HFFc6 (cell line): ENCODE results near the gene NTM. TPM values are rescaled to one million over a fixed set of nuclear protein-coding genes. Genes with fewer than 3 reads are reported as not detected.
A peak's percentile ranks its signal among the peaks of the same experiment; 100 is the strongest.

Source experiments
- DNase-seq: peaks from one replicate; pipeline ENCODE4 v3.0.0-alpha.2; 2018
- H3K27ac Mint-ChIP-seq: 2 replicates; pipeline ENCODE4 v1.8.0; 2020; ENCODE audit warnings: mild to moderate bottlenecking, mixed read lengths
- H3K27me3 Mint-ChIP-seq: 2 replicates; pipeline ENCODE4 v1.8.0; 2021; ENCODE audit warnings: mild to moderate bottlenecking, moderate library complexity, mixed read lengths; ENCODE audit not compliant: insufficient read depth
- H3K36me3 Mint-ChIP-seq: 2 replicates; pipeline ENCODE4 v1.8.0; 2021; ENCODE audit warnings: low read depth, mixed read lengths
- H3K4me1 Mint-ChIP-seq: 2 replicates; pipeline ENCODE4 v1.8.0; 2020; ENCODE audit warnings: low read depth, mixed read lengths
- H3K4me3 Mint-ChIP-seq: 2 replicates; pipeline ENCODE4 v1.8.0; 2020; ENCODE audit warnings: mild to moderate bottlenecking, moderate library complexity, mixed read lengths
- H3K9me3 Mint-ChIP-seq: 2 replicates; pipeline ENCODE4 v1.8.0; 2020; ENCODE audit warnings: mild to moderate bottlenecking, mixed read lengths
- total RNA-seq, 6 experiments: library from RNA; stranded (reverse); fragmentation: NEBNext Ultra II Directional; extraction: Animal tissue kit (Norgen Biotek cat#: 25700); gene quantifications; 2 replicates in 1 of 6; 3 replicates in 5 of 6; pipeline ENCODE4 v1.2.3, GENCODE V29; 2021
- TF ChIP-seq, protein P1 (sequence below): fragments of 200-600 bp; sonication (generic); IDR thresholded peaks from 2 replicates; pipeline ENCODE4 v1.5.0; 2021; ENCODE audit warnings: antibody characterized with exemption, mild to moderate bottlenecking

NTM gene
- total RNA-seq, 6 experiments from 2014 or later, result 18.3 to 23.6 (median 21.7) TPM

DNA sequence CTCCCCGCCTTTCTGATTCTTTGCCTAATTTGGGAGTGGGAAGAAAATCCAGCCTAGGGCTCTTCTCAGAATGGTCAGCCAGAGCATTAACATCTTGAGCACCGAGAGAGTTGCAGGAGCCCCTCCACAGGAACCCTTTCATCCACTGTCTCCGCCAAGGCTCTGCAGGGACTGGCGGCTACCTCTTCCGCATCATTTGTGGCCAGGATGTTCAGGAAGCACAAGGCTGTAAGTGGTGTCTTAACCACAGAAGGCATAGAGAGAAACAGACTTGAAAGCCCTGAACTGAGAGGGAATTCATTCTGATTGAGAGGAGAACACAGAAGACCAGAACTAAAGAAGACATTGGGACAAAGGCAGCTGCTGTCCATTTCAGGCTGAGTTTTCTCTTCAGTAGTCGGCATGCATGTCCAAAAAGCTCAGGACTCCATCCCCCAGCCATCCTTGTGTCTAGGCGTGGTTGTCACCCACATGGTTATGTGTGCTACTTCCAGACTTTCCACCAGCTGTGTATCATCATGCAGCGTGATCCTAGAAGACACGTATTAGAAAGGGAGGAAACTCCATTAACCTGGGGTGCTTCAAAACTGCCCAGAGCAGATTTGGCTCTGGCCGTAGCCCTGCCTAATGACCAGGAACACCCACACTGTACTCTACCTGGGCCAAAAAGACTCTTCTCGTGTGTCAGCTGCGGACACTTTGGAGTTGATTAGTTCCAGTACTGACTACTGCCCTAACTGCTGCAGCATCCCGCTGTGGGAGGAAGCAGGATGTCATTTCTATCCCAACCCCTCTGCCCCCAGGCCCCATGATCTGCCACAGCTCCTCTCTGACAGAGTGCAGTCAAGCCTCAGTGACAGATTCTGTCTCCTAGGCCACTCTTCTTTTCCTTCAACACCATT lies 725.1 kb downstream of the NTM start:
- no peak overlapping the region for H3K27ac Mint-ChIP-seq
- no peaks in the 10 kb centered on the region for H3K36me3 Mint-ChIP-seq
- no peaks in the 10 kb centered on the region for H3K27me3 Mint-ChIP-seq
- H3K4me3 Mint-ChIP-seq, result no peak overlapping the region
- H3K4me1 Mint-ChIP-seq, result no peaks in the 10 kb centered on the region
- no peak for DNase-seq
- H3K9me3 Mint-ChIP-seq, result no peaks in the 10 kb centered on the region; the same call in 1 of the 2 replicates
- TF ChIP-seq, protein P1, sequence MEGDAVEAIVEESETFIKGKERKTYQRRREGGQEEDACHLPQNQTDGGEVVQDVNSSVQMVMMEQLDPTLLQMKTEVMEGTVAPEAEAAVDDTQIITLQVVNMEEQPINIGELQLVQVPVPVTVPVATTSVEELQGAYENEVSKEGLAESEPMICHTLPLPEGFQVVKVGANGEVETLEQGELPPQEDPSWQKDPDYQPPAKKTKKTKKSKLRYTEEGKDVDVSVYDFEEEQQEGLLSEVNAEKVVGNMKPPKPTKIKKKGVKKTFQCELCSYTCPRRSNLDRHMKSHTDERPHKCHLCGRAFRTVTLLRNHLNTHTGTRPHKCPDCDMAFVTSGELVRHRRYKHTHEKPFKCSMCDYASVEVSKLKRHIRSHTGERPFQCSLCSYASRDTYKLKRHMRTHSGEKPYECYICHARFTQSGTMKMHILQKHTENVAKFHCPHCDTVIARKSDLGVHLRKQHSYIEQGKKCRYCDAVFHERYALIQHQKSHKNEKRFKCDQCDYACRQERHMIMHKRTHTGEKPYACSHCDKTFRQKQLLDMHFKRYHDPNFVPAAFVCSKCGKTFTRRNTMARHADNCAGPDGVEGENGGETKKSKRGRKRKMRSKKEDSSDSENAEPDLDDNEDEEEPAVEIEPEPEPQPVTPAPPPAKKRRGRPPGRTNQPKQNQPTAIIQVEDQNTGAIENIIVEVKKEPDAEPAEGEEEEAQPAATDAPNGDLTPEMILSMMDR, result no peak

DNA sequence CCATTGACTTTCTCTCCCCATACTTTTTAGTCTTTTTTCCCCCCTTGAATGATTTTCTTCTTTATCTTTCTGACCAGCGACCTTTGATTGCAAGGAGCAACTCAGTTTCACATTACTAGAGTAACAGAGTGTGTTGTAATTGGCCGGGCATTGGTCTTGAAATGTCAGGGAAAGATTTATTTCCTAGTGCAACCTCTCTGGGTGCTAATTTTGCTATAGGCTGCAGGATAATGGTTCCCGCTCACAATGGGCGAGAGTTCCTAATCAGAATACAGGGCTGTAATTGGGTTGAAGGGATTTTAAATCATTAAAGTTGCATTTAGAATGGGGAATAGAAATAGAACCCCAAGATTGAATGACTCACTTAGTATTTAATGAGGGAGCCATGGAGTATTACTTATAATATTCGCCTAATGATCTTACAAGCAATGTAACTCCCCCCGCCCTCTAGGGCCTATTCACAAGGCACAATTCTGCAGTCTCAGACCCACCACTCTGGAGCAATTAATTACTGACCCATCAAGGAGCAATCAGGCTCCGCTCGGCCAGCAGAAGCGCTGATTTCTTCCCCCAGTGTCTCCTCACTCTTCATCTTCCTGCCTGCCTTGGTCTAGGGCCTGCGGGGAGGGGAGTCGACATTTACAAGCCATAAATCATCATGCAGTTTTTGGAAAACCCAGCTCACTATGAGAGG lies 725.9 kb downstream of the NTM start:
- H3K9me3 Mint-ChIP-seq, result no peaks in the 10 kb centered on the region
- no peak overlapping the region for H3K4me3 Mint-ChIP-seq
- H3K27me3 Mint-ChIP-seq, result no peaks in the 10 kb centered on the region
- no peaks in the 10 kb centered on the region for H3K36me3 Mint-ChIP-seq
- no peak overlapping the region for H3K27ac Mint-ChIP-seq
- peaks cover 3% of the 10 kb centered on the region for H3K4me1 Mint-ChIP-seq
- TF ChIP-seq, protein P1, result no peak
- DNase-seq, result no peak

DNA sequence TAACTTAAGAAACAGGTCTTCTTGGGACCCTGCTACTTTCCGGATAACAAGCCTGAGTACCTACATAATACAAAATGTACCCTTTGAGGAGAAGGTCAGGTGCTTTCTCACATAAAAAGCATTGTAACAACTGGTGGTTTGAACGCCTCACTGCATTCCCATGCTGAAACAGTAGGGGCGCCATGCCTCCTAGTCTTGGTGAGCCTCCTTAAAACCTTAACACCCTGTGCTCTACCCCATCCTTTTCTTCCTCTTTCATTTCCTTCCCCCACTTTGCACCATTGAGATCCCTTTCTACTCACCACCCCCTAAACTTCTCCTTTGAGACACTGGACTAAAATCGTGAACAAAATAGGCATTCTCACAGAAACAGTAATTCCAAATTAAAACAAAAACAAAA lies 729.3 kb downstream of the NTM start:
- Mint-ChIP-seq H3K4me1 (peaks cover 26% of the 10 kb centered on the region), H3K9me3 (no peaks in the 10 kb centered on the region), H3K4me3 (no peak overlapping the region), H3K36me3 (no peaks in the 10 kb centered on the region), H3K27ac (no peak overlapping the region), H3K27me3 (no peaks in the 10 kb centered on the region; the same call in 1 of the 2 replicates)
- no peak for DNase-seq
- TF ChIP-seq, protein P1, result peak; percentile 60

DNA sequence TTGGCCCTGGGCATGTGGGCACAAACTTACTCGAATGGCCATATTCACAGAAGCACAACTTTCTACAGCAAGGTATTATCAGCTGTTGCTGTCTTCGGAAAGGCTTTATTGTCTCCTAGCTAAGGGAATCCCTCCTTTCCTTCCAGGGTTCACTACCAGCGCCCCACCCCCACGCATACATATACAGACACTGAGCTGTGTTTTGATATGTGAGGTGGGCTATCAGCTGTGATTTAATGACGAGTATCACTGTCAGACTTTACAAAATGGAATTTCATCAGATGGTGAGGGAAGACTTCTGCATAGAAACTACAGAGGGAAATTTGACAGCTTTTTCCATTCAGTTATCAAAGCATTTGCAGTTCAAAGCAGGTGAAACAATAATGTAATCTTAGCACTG lies 730.2 kb downstream of the NTM start:
- TF ChIP-seq, protein P1, result no peak
- Mint-ChIP-seq H3K27me3 (no peaks in the 10 kb centered on the region; the same call in 1 of the 2 replicates), H3K4me3 (no peak overlapping the region), H3K36me3 (no peaks in the 10 kb centered on the region), H3K27ac (no peak overlapping the region), H3K9me3 (no peaks in the 10 kb centered on the region), H3K4me1 (peaks cover 26% of the 10 kb centered on the region)
- DNase-seq, result no peak

DNA sequence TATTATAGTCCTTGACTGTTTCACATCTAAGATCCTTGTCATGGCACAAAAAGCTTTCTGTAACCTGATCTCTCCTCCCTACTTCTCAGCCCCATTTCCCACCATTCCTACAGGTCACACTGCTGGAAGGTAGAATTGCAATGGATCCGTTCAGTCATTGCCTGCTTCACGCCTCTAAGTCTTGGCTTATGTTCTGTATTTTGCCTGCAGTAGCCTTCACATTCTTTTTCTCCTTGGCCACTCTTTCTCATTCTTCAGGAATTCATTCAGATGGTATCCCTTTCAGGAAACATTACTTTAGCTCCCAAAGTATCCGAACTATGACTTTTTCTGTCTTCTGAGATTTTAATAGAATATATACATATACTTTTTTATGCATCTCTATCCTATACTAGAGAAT lies 731.5 kb downstream of the NTM start:
- DNase-seq, result peak; percentile 35
- Mint-ChIP-seq H3K4me1 (peaks cover 26% of the 10 kb centered on the region), H3K27me3 (no peaks in the 10 kb centered on the region; the same call in 1 of the 2 replicates), H3K27ac (peak overlapping the region; percentile 51), H3K36me3 (no peaks in the 10 kb centered on the region), H3K4me3 (peak overlapping the region; percentile 1; the same call in 1 of the 2 replicates), H3K9me3 (no peaks in the 10 kb centered on the region)
- TF ChIP-seq, protein P1, result no peak
